PC-9 (cell line): ENCODE data around the gene DDHD1. TPM values are rescaled to one million over a fixed set of nuclear protein-coding genes. Genes with fewer than 3 reads are reported as not detected.

Source experiments
- BruUV-seq: library from RNA; stranded (reverse); fragments of 400-500 nt; replicated peaks from 2 replicates; lab custom pipeline; 2021; lab: Mats Ljungman, UMichigan
- CTCF ChIA-PET: fragments of 300-600 bp; sonication (Branson Sonifier 250); formaldehyde crosslinking; loops from one replicate; lab custom pipeline; 2022; ENCODE audit warnings: antibody characterized with exemption; lab: Charles Lee
- POLR2A ChIA-PET: fragments of 300-600 bp; sonication (Branson Sonifier 250); formaldehyde crosslinking; loops from one replicate; lab custom pipeline; 2022; ENCODE audit warnings: antibody characterized with exemption; ENCODE audit not compliant: unreplicated experiment; lab: Charles Lee
- DNase-seq, 2 experiments: peaks; one replicate each; pipeline versions ENCODE4 v3.0.0 to v3.0.0-alpha.2; 2015 to 2022; ENCODE audit warnings: mixed read lengths in 1 of 2
- H2AFZ ChIP-seq: fragments of 200-600 bp; sonication (generic); 2 replicates; pipeline ENCODE4 v1.8.1; 2017; ENCODE audit warnings: antibody characterized with exemption
- H3F3A ChIP-seq: fragments of 200-600 bp; sonication (generic); 2 replicates; pipeline ENCODE4 v1.8.1; 2017; ENCODE audit warnings: antibody characterized with exemption, mild to moderate bottlenecking, low read depth; ENCODE audit not compliant: insufficient read depth
- H3K27ac ChIP-seq: fragments of 200-600 bp; sonication (generic); 2 replicates; pipeline ENCODE4 v1.6.1; 2016; ENCODE audit warnings: mixed run types
- H3K27me3 ChIP-seq: fragments of 200-600 bp; sonication (generic); 2 replicates; pipeline ENCODE4 v1.6.1; 2016; ENCODE audit warnings: low read depth, mixed run types; ENCODE audit not compliant: insufficient read depth
- H3K36me3 ChIP-seq: fragments of 200-600 bp; sonication (generic); 2 replicates; pipeline ENCODE4 v1.6.1; 2016; ENCODE audit warnings: low read depth, mixed run types
- H3K4me1 ChIP-seq: fragments of 200-600 bp; sonication (generic); replicated peaks from 2 replicates; pipeline ENCODE4 v1.6.1; 2016; ENCODE audit warnings: mixed run types; ENCODE audit not compliant: insufficient read depth
- H3K4me2 ChIP-seq: fragments of 200-600 bp; sonication (generic); 2 replicates; pipeline ENCODE4 v1.6.1; 2017; ENCODE audit warnings: mixed run types
- H3K4me3 ChIP-seq: fragments of 200-600 bp; sonication (generic); 2 replicates; pipeline ENCODE4 v1.6.1; 2016; ENCODE audit warnings: mixed run types
- H3K79me2 ChIP-seq: fragments of 200-600 bp; sonication (generic); 2 replicates; pipeline ENCODE4 v1.6.1; 2017; ENCODE audit warnings: low read depth, mixed run types
- H3K9me2 ChIP-seq: fragments of 200-600 bp; sonication (generic); 2 replicates; pipeline ENCODE4 v1.8.1; 2017; ENCODE audit warnings: mild to moderate bottlenecking; ENCODE audit not compliant: insufficient read depth
- H3K9me3 ChIP-seq: fragments of 200-600 bp; sonication (generic); 2 replicates; pipeline ENCODE4 v1.8.1; 2016; ENCODE audit warnings: low read depth; ENCODE audit not compliant: insufficient read depth
- H4K20me1 ChIP-seq: fragments of 200-600 bp; sonication (generic); 2 replicates; pipeline ENCODE4 v1.8.1; 2017; ENCODE audit not compliant: insufficient read depth
- CTCF ChIP-seq: fragments of 200-600 bp; sonication (generic); conservative IDR thresholded peaks from 2 replicates; pipeline ENCODE4 v1.6.1; 2017; ENCODE audit warnings: mixed run types, antibody characterized with exemption, mild to moderate bottlenecking, moderate library complexity
- EZH2 ChIP-seq: fragments of 200-600 bp; sonication (generic); IDR thresholded peaks from 2 replicates; pipeline ENCODE4 v1.8.0; 2017; ENCODE audit warnings: antibody characterized with exemption, low read depth
- intact Hi-C: fragments of 100-400 bp; cut with micrococcal nuclease; formaldehyde crosslinking; loops from one replicate; pipeline ENCODE4 v1.10.0; 2022; ENCODE audit not compliant: unreplicated experiment
- total RNA-seq: library from RNA; stranded (reverse); gene quantifications from 2 replicates; pipeline ENCODE4 v1.2.3, GENCODE V29; 2021

DDHD1 gene
- total RNA-seq, 1 experiment from 2014 or later: 11.3 TPM

GRCh38 chr14:53048631-53049030, 104.5 kb downstream of the DDHD1 start:
- ChIA-PET CTCF (no interaction called here), POLR2A (interaction anchor here (0.6 kb wide), 1 partner anchor 61 kb away, joined by 5 read pairs; no protein-coding TSS in a partner anchor)
- no peaks in the 10 kb centered on the region for H3K9me2 ChIP-seq
- H3K4me3 ChIP-seq: no peak overlapping the region
- no peak overlapping the region for H3K27ac ChIP-seq
- no peaks in the 10 kb centered on the region for H3K27me3 ChIP-seq
- BruUV-seq: no TSS peak
- H3K4me2 ChIP-seq: no peak overlapping the region
- no peaks in the 10 kb centered on the region for H3K36me3 ChIP-seq
- no peaks in the 10 kb centered on the region for H3K9me3 ChIP-seq
- H3K79me2 ChIP-seq: no peaks in the 10 kb centered on the region
- no peaks in the 10 kb centered on the region for H3F3A ChIP-seq
- no peak for TF ChIP-seq EZH2
- TF ChIP-seq CTCF: no peak
- H2AFZ ChIP-seq: no peak overlapping the region
- no peaks in the 10 kb centered on the region for H4K20me1 ChIP-seq
- no peak for DNase-seq
- intact Hi-C loops: no loop called here
- H3K4me1 ChIP-seq: no peaks in the 10 kb centered on the region

- POLR2A ChIA-PET: no interaction called here
- H3K9me3 ChIP-seq: no peaks in the 10 kb centered on the region
- intact Hi-C loops: no loop called here
- no peak overlapping the region for H2AFZ ChIP-seq
- no peak overlapping the region for H3K4me3 ChIP-seq
- H4K20me1 ChIP-seq: no peaks in the 10 kb centered on the region
- H3K27me3 ChIP-seq: no peaks in the 10 kb centered on the region
- TF ChIP-seq CTCF (no peak), EZH2 (no peak)
- H3K4me1 ChIP-seq: no peaks in the 10 kb centered on the region
- no peak for DNase-seq
- no TSS peak for BruUV-seq
- no peaks in the 10 kb centered on the region for H3K36me3 ChIP-seq
- H3K9me2 ChIP-seq: no peaks in the 10 kb centered on the region
- no peaks in the 10 kb centered on the region for H3K79me2 ChIP-seq
- CTCF ChIA-PET: interaction anchor here (0.7 kb wide), 1 partner anchor 189 kb away, joined by 7 read pairs; no protein-coding TSS in a partner anchor
- no peak overlapping the region for H3K4me2 ChIP-seq
- no peak overlapping the region for H3K27ac ChIP-seq
- no peaks in the 10 kb centered on the region for H3F3A ChIP-seq
Measured at GRCh38 chr14:53047307-53048069, 105.6 kb downstream of the DDHD1 start.

- no peak for TF ChIP-seq EZH2
- Histone ChIP-seq H4K20me1 (no peaks in the 10 kb centered on the region), H3K4me3 (no peak overlapping the region), H3K27me3 (no peaks in the 10 kb centered on the region), H3K36me3 (no peaks in the 10 kb centered on the region), H3K4me2 (no peak overlapping the region), H3K79me2 (no peaks in the 10 kb centered on the region), H3K4me1 (no peaks in the 10 kb centered on the region), H3K27ac (no peak overlapping the region), H2AFZ (no peak overlapping the region), H3K9me2 (no peaks in the 10 kb centered on the region), H3F3A (no peaks in the 10 kb centered on the region), H3K9me3 (no peaks in the 10 kb centered on the region)
- DNase-seq: no peak
- intact Hi-C loops: no loop called here
- CTCF ChIA-PET: no interaction called here
- no TSS peak for BruUV-seq
- POLR2A ChIA-PET: no interaction called here
Measured at GRCh38 chr14:53044486-53044885, 108.6 kb downstream of the DDHD1 start.
